HG03378 (cell line): ENCODE results near the gene SLC22A12.
"Not testable (repeated sequence)": the region's sequence is repeated elsewhere in the genome, so short reads cannot be mapped to it uniquely, and the experiment has no call there.

ENCODE experiments used
- ATAC-seq: cut with Tn5 transposase; IDR thresholded peaks from one replicate; pipeline ENCODE4 v1.9.1; 2021; ENCODE audit warnings: mild to moderate bottlenecking, moderate library complexity; ENCODE audit not compliant: unreplicated experiment

SLC22A12 gene

GRCh38 chr11:64583296-64584262 is 7.4 kb upstream of the SLC22A12 start:
- ATAC-seq: no peak

DNA sequence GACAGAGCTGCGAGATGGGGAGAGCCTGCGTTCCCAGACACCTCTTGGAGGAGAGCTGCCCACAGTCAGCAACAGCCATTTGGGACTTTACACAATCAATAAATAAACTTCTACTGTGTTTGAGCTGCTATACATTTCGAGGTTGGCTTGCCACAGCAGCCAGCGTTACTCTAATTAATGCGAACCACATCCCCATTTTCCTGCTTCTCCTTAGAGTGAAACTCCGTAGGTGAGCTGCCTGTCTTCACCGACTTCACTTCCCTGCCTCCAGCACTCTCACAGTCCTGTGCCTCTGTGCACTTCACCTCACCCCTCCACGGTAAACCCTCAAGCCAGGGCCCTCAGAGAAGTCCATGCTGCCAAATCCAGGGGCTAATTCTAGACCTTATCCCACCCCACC is 5.9 kb upstream of the SLC22A12 start:
- no peak for ATAC-seq

DNA sequence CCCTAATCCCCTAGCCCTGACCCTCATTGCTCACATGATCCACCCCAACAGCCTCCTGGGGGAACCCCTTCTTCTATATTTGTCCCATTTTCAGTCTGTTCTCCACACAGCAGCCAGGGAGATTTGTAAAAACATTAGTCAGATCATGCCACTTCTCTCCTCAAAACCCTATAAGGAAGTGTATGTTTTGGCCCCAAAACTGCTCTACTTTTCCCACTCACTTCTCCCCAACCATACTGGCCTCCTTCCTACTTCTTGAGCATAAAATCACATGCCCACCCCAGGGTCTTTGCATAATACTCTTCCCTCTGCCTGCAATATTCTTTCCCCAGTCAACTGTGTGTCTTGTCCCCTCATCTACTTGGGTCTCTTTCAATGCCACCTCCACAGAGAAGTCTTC is 4.7 kb upstream of the SLC22A12 start:
- no peak for ATAC-seq

DNA sequence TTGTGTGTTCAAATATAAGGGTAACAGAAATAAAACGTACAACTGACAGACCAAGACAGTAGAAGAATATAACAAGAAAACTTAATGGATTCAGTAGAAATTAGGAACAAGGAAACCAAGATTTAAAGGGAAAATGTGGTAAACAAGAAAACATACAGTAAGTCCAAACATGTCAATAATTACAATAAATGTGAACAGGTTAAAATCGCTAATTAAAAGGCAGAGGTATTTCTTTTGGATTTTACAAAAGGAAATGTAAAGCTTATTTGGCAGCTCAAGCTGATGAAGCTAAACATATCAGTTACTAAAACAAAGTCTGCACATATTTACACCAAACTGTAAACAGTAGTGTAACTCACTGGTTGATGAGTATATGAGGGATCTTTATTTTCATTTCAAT is 2.3 kb upstream of the SLC22A12 start:
- ATAC-seq: no peak

DNA sequence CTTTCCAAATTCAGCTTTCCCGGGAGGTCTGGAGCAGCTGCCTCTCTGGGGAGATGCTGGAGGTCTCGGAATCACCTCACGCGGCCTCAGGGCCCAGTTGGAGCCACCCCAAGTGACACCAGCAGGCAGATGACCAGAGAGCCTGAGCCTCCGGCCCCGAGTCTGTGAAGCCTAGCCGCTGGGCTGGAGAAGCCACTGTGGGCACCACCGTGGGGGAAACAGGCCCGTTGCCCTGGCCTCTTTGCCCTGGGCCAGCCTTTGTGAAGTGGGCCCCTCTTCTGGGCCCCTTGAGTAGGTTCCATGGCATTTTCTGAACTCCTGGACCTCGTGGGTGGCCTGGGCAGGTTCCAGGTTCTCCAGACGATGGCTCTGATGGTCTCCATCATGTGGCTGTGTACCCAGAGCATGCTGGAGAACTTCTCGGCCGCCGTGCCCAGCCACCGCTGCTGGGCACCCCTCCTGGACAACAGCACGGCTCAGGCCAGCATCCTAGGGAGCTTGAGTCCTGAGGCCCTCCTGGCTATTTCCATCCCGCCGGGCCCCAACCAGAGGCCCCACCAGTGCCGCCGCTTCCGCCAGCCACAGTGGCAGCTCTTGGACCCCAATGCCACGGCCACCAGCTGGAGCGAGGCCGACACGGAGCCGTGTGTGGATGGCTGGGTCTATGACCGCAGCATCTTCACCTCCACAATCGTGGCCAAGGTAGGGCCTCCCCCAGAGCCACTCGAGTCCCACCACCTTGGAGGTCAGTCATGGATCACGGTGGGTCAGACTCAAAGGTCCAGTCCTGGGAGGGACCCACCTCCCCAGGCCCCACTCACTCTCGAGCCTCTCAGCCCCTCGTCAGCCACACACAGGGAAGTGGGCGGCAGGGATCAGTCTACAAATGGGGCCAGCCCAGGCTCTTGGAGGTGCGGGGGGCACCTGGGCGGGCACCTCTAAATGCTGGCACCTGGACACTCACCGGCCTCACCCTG is 525 bp downstream of the SLC22A12 start:
- ATAC-seq: no peak

DNA sequence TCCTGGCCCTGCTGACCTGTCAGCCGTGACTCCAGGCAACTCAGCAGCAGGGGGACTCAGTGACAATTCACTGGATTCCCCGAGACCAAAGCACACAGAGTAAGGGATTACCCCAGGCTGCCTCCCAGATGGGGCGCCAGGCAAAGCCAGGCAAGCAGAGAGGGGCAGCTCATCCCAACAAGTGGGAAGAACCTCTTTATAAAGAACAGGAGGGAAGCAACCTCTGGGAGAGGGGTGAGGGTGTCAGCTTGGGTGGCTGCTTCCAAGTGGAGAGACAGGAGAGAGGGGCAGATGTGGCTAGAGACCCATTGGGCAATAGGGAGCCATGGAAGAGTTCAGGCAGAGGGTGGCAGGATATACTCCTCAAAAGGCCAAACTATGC is 1.2 kb downstream of the SLC22A12 start:
- no peak for ATAC-seq

DNA sequence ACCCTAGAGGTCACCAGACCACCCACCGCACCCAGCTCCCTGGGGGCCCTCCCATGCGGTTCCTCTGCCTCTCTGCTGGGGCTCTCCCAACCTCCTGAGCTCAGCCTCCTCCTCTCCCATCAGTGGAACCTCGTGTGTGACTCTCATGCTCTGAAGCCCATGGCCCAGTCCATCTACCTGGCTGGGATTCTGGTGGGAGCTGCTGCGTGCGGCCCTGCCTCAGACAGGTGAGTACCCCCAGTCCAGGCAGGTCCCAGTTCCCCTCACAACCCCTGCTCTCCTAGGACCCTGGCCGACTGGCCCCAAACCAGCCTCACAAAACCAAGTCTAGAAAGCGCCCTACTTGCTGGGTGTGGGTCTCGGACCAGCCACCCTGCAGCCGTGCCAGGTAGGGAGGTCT is 1.6 kb downstream of the SLC22A12 start:
- ATAC-seq: no peak

GRCh38 chr11:64593156-64594105 is 2.4 kb downstream of the SLC22A12 start:
- no peak for ATAC-seq

- no peak for ATAC-seq
Measured at GRCh38 chr11:64594159-64594939, 3.3 kb downstream of the SLC22A12 start.

DNA sequence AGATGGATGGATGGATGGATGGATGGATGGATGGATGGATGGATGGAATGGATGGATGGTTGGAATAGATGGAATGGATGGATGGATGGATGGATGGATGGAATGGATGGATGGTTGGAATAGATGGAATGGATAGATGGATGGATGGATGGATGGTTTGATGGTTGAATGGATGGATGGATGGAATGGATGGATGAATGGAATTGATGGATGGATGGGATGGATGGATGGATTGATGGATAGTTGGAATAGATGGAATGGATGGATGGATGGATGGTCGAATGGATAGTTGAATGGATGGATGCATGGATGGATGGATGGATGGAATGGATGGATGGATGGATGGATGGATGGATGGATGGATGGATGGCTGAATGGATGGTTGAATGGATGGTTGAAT is 4.9 kb downstream of the SLC22A12 start:
- not testable (repeated sequence) for ATAC-seq

DNA sequence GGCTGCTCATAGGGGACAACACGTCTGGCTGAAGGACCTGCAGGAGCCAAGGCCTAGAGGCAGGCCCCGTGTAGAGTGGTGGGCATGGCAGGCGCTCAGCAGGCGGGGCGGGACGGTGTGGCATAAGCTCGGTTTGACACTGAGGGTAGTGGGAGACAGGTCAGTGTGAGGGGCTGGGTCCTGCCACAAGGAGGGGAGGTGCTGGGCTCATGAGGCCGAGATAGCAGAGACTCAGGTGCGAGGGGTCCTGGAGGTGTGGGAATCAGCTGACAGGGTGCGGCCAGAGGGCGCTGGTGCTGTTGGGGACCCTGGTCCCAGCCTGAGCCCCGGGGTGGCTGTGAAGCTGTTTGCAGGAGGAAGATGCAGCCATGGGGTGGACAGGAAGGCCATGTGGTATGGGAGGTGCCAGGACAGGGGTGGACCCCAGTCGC is 6.7 kb downstream of the SLC22A12 start:
- ATAC-seq: no peak

DNA sequence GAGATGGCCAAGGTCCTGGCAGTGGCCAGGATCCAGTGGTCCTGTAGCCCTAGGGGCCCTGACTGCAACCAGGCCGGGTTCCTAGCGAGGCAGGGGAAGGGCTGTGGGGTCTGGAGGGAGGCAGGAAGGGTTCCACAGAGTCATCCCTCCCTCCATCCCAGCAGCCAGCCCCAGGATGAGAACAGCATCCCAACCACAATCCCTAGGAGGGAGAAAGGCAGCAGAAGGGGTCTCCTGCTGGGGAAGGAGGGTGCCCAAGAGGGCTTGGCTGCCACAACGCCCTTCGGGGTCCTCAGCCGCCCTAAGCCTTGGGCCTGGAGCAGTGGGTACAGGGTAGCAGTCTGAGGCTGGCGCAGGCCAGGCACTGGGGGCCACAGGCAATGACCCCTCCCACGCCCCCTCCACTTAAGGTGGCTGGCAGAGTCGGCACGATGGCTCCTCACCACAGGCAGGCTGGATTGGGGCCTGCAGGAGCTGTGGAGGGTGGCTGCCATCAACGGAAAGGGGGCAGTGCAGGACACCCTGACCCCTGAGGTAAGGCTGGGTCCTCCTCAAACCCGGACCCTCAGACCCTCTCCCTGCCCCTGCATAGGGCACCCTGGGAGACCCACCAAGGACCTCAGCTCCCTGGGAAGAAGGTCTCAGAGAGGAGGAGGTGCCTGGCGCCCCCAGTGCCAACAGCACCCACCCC is 7.2 kb downstream of the SLC22A12 start:
- no peak for ATAC-seq

GRCh38 chr11:64598797-64599697 is 8.0 kb downstream of the SLC22A12 start:
- ATAC-seq: no peak

- no peak for ATAC-seq
Measured at GRCh38 chr11:64599698-64600211, 8.7 kb downstream of the SLC22A12 start.

- no peak for ATAC-seq
Measured at GRCh38 chr11:64600281-64600992, 9.4 kb downstream of the SLC22A12 start.

DNA sequence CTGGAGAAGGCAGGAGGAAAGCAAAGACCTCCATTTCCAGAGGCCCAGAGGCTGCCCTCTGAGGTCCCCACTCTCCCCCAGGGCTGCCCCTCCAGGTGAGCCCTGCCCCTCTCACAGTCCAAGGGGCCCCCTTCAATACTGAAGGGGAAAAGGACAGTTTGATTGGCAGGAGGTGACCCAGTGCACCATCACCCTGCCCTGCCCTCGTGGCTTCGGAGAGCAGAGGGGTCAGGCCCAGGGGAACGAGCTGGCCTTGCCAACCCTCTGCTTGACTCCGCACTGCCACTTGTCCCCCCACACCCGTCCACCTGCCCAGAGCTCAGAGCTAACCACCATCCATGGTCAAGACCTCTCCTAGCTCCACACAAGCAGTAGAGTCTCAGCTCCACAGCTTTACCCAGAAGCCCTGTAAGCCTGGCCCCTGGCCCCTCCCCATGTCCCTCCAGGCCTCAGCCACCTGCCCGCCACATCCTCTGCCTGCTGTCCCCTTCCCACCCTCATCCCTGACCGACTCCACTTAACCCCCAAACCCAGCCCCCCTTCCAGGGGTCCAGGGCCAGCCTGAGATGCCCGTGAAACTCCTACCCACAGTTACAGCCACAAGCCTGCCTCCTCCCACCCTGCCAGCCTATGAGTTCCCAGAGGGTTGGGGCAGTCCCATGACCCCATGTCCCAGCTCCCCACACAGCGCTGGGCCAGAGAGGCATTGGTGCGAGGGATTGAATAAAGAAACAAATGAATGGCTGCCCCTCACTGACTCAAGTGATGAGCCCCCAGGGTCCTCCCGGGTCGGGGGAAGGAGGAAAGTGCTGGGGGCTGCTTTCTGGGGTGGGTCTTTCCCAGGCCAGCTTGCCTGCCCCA is 10.8 kb downstream of the SLC22A12 start:
- no peak for ATAC-seq
